ENCODE results near the gene MT1A. TPM values are rescaled to one million over a fixed set of nuclear protein-coding genes. Genes with fewer than 3 reads are reported as not detected.
"Not testable (repeated sequence)": the region's sequence is repeated elsewhere in the genome, so short reads cannot be mapped to it uniquely, and the experiment has no call there.

The MT1A gene
- total RNA-seq, 1 donor from 2014 or later, result not detected

DNA sequence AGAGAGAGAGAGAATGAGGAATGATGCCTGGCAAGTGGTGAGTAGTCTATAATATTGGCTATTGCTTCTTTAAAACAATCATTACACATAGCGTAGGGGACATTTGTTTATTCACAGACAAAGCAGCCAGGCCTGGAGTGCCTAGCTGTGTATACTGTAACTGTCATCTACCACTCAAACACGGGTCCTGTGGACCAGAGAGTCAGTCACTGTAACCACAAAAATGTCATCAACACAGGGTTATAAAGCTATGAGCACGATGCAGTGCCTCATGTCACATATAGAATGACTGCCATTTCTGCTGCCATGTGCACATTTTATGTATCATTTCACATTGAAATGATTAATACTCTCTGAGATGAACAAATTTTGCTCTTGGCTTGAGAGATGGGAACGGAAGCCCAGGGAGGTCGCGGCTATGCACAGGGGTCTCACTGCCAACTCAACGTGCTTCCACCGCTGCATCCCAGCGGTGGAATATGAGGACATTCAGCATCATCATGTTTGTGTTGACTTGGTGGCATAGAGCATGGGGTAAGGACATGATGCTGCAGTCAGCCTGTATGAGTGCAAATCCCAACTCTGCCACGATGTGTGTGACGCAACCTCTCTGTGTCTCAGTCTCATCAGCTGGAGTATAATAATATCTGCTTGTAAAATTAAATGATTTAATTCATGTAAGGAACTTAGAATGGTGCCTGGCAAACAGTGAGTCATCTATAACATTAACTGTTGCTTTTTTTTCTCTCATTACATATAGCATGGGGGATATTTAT lies 34.5 kb downstream of the MT1A start:
- Histone ChIP-seq H3K36me3 (ENCODE audit: control insufficient read depth, insufficient read depth, low read length) (no peaks in the 10 kb centered on the region), H3K27me3 (ENCODE audit: control insufficient read depth, insufficient read depth, low read length) (peaks cover 19% of the 10 kb centered on the region), H3K4me3 (ENCODE audit: low read depth, low read length) (no peak overlapping the region)
- peak; percentile 27 for DNase-seq (ENCODE audit: low read depth)
- FAIRE-seq, result no peak
- TF ChIP-seq CTCF (IDR thresholded peaks at IDR 0.05; ENCODE audit: insufficient read depth, low read length, severe bottlenecking), result no peak

DNA sequence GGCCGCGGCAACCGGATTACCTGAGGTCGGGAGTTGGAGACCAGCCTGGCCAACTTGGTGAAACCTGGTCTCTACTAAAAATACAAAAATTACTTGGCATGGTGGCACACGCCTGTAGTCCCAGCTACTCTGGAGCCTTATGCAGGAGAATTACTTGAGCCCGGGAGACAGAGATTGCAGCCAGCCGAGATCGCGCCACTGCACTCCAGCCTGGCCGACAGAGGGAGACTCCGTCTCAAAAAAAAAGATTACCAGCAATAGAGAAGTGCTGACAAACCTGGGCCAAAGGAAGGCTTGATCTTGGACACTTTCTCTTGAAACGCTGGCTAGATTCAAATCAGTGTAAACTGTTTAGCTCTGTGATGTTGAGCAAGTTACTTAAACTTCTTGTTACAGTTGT lies 35.5 kb downstream of the MT1A start:
- TF ChIP-seq CTCF (IDR thresholded peaks at IDR 0.05; ENCODE audit: insufficient read depth, low read length, severe bottlenecking), result peak; percentile 75
- FAIRE-seq (no peak), DNase-seq (ENCODE audit: low read depth) (peak; percentile 35)
- Histone ChIP-seq H3K4me3 (ENCODE audit: low read depth, low read length) (no peak overlapping the region), H3K27me3 (ENCODE audit: control insufficient read depth, insufficient read depth, low read length) (peaks cover 11% of the 10 kb centered on the region), H3K36me3 (ENCODE audit: control insufficient read depth, insufficient read depth, low read length) (no peaks in the 10 kb centered on the region)

DNA sequence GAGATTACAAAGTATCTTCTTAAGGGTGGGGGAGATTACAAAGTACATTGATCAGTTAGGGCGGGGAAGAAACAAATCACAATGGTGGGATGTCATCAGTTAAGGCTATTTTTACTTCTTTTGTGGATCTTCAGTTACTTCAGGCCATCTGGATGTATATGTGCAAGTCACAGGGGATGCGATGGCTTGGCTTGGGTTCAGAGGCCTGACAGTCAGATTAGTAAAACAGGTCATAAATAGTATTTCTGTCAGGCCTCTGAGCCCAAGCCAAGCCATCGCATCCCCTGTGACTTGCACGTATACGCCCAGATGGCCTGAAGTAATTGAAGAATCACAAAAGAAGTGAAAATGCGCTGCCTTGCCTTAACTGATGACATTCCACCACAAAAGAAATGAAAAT lies 36.1 kb downstream of the MT1A start:
- H3K36me3 ChIP-seq (ENCODE audit: control insufficient read depth, insufficient read depth, low read length); H3K27me3 ChIP-seq (ENCODE audit: control insufficient read depth, insufficient read depth, low read length); DNase-seq (ENCODE audit: low read depth); H3K4me3 ChIP-seq (ENCODE audit: low read depth, low read length); FAIRE-seq: not testable (repeated sequence)

GRCh38 chr16:56675685-56676210 lies 37.3 kb downstream of the MT1A start:
- no peaks in the 10 kb centered on the region for H3K27me3 ChIP-seq (ENCODE audit: control insufficient read depth, insufficient read depth, low read length)
- DNase-seq (ENCODE audit: low read depth), result no peak
- no peak for TF ChIP-seq CTCF (IDR thresholded peaks at IDR 0.05; ENCODE audit: insufficient read depth, low read length, severe bottlenecking)

GRCh38 chr16:56677474-56677873 lies 39.0 kb downstream of the MT1A start:
- Histone ChIP-seq H3K4me3 (ENCODE audit: low read depth, low read length) (no peak overlapping the region), H3K36me3 (ENCODE audit: control insufficient read depth, insufficient read depth, low read length) (peaks cover 2% of the 10 kb centered on the region), H3K27me3 (ENCODE audit: control insufficient read depth, insufficient read depth, low read length) (no peaks in the 10 kb centered on the region)
- TF ChIP-seq CTCF (IDR thresholded peaks at IDR 0.05; ENCODE audit: insufficient read depth, low read length, severe bottlenecking), result no peak
- no peak for DNase-seq (ENCODE audit: low read depth)
- no peak for FAIRE-seq

More at GRCh38 chr16:56675685-56676210, 37.3 kb downstream of the MT1A start:
- no peak for FAIRE-seq
- no peaks in the 10 kb centered on the region for H3K36me3 ChIP-seq (ENCODE audit: control insufficient read depth, insufficient read depth, low read length)
- no peak overlapping the region for H3K4me3 ChIP-seq (ENCODE audit: low read depth, low read length)

- H3K36me3 ChIP-seq (ENCODE audit: control insufficient read depth, insufficient read depth, low read length), result peaks cover 8% of the 10 kb centered on the region
- no peak for TF ChIP-seq CTCF (IDR thresholded peaks at IDR 0.05; ENCODE audit: insufficient read depth, low read length, severe bottlenecking)
- DNase-seq (ENCODE audit: low read depth) (no peak), FAIRE-seq (no peak)
- H3K4me3 ChIP-seq (ENCODE audit: low read depth, low read length), result no peak overlapping the region
- no peaks in the 10 kb centered on the region for H3K27me3 ChIP-seq (ENCODE audit: control insufficient read depth, insufficient read depth, low read length)
Observed at GRCh38 chr16:56679078-56679730, 40.7 kb downstream of the MT1A start.

Data from bronchial epithelial cell (primary cell).